Upper lobe of left lung (tissue), 6 donors: ENCODE measurements around the gene STAT5B. TPM values are rescaled to one million over a fixed set of nuclear protein-coding genes. Genes with fewer than 3 reads are reported as not detected.
A peak's percentile ranks its signal among the peaks of the same experiment; 100 is the strongest.

Experiments
- ATAC-seq, 2 donors: fragments of 200-7000 bp; cut with Tn5 transposase; one replicate each; pipeline ENCODE4 v1.9.1; 2022; ENCODE audit warnings: mild to moderate bottlenecking in 2 of 2, moderate library complexity in 2 of 2; ENCODE audit not compliant: low FRiP score in 2 of 2
- DNase-seq, 2 donors: peaks; one replicate each; pipeline ENCODE4 v3.0.0-alpha.2; 2019 to 2020
- H3K27ac ChIP-seq, 4 donors: fragments of 200-600 bp; sonication (generic); one replicate each; pipeline ENCODE4 v1.5.1; 2016 to 2019
- H3K27me3 ChIP-seq, 4 donors: fragments of 200-600 bp; sonication (generic); one replicate each; pipeline ENCODE4 v1.5.1; 2017 to 2019
- H3K36me3 ChIP-seq, 4 donors: fragments of 200-600 bp; sonication (generic); one replicate each; pipeline ENCODE4 v1.5.1; 2016 to 2019
- H3K4me1 ChIP-seq, 4 donors: fragments of 200-600 bp; sonication (generic); one replicate each; pipeline ENCODE4 v1.5.1; 2018 to 2019
- H3K4me3 ChIP-seq, 4 donors: fragments of 200-600 bp; sonication (generic); one replicate each; pipeline ENCODE4 v1.5.1; 2017 to 2019; ENCODE audit warnings: mild to moderate bottlenecking in 2 of 4, moderate library complexity in 1 of 4
- H3K9me3 ChIP-seq, 4 donors: fragments of 200-600 bp; sonication (generic); one replicate each; pipeline ENCODE4 v1.5.1; 2018 to 2019
- EP300 ChIP-seq, 4 donors: sonication (generic); formaldehyde crosslinking; IDR thresholded peaks; one replicate each; pipeline ENCODE4 v1.5.1; 2017; ENCODE audit warnings: antibody characterized with exemption in 4 of 4, control low read depth in 2 of 4
- POLR2A ChIP-seq, 4 donors: fragments of 450-650 bp; IDR thresholded peaks; one replicate each; pipeline ENCODE4 v1.5.1; 2016 to 2017; ENCODE audit warnings: antibody characterized with exemption in 4 of 4, mild to moderate bottlenecking in 2 of 4
- POLR2AphosphoS5 ChIP-seq, 2 donors: sonication (generic); formaldehyde crosslinking; IDR thresholded peaks; one replicate each; pipeline ENCODE4 v1.5.1; 2017; ENCODE audit warnings: antibody characterized with exemption in 2 of 2
- WGBS, 2 donors: methylation state at CpG; one replicate each; pipeline ENCODE4 v1.1.5; 2017 to 2018; 5-methylcytosine and 5-hydroxymethylcytosine counted together
- total RNA-seq, 6 donors: library from RNA; depleted of rRNA in 4 of 6; stranded (reverse); fragments of >200 nt in 4 of 6; gene quantifications; one replicate each; pipeline versions ENCODE4 v1.1.0 to v1.2.1, GENCODE V29; 2016 to 2021
- TF ChIP-seq, protein P1 (sequence below), 6 experiments: fragments of 450-650 bp in 4 of 6; fragments of 200-600 bp in 2 of 6; sonication (generic) in 2 of 6; IDR thresholded peaks; one replicate each; pipeline ENCODE4 v1.5.1; 2016 to 2019; ENCODE audit warnings: antibody characterized with exemption in 6 of 6
- donor health status: DM: no; HTN: no; CAD: no; lungs with moderate emphysema.
- donor health status: DM: no; HTN: yes; CAD: no; lungs with severe emphysema.

STAT5B gene
- total RNA-seq, 6 donors from 2014 or later, result 48.6 to 115 (median 66.3) TPM

DNA sequence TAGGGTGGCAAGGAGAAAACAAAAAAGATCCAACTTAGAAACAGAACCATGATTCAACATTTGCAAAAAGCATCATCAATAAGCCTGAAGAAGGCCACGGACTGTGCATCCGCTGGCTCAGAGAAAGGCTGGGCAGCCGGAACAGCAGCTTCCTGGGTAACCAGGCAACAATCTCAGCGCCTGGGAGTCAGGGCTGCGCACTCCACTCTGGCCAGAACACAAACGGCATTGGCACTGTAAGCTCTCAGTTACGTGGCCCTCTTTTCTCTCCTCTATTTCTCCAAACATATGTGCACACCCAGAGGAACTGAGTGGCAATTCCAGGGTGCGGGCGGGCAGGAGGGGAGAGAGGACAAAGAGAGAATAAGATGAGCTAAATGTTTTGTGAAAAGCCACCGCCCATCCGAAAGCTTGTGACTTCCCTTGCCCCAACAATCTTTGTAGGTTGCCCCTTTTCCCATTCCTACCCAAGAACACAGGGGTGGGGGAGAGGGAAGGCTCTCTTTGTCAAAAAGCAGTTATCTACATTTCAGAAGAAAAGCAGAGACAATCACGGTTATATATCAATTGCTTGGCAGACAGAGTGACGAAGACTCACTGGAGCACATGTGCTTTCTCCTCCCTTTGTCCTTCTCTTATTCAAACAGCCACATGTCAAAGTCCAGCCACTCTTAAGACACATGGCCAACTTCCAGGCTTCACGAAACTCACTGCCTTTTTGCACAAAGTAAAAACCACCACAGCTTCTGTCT is 75.3 kb downstream of the STAT5B start:
- peak in 1 of 2 donors; percentile 43 for ATAC-seq
- H3K36me3 ChIP-seq, result peaks cover 0 to 66% (median 35%) of the 10 kb centered on the region in 4 donors
- H3K9me3 ChIP-seq, result no peaks in the 10 kb centered on the region
- H3K4me1 ChIP-seq, result no peaks in the 10 kb centered on the region
- H3K27me3 ChIP-seq, result no peaks in the 10 kb centered on the region
- no peak overlapping the region for H3K4me3 ChIP-seq
- 73 to 76% methylated on average over 14 of the region's 14 CpGs for WGBS, 2 donors
- TF ChIP-seq POLR2AphosphoS5 (IDR thresholded peaks at IDR 0.05) (no peak), EP300 (IDR thresholded peaks at IDR 0.05) (no peak), POLR2A (IDR thresholded peaks at IDR 0.05) (no peak)
- TF ChIP-seq, protein P1, sequence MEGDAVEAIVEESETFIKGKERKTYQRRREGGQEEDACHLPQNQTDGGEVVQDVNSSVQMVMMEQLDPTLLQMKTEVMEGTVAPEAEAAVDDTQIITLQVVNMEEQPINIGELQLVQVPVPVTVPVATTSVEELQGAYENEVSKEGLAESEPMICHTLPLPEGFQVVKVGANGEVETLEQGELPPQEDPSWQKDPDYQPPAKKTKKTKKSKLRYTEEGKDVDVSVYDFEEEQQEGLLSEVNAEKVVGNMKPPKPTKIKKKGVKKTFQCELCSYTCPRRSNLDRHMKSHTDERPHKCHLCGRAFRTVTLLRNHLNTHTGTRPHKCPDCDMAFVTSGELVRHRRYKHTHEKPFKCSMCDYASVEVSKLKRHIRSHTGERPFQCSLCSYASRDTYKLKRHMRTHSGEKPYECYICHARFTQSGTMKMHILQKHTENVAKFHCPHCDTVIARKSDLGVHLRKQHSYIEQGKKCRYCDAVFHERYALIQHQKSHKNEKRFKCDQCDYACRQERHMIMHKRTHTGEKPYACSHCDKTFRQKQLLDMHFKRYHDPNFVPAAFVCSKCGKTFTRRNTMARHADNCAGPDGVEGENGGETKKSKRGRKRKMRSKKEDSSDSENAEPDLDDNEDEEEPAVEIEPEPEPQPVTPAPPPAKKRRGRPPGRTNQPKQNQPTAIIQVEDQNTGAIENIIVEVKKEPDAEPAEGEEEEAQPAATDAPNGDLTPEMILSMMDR (IDR thresholded peaks at IDR 0.05), result no peak
- DNase-seq, result no peak
- no peak overlapping the region for H3K27ac ChIP-seq

DNA sequence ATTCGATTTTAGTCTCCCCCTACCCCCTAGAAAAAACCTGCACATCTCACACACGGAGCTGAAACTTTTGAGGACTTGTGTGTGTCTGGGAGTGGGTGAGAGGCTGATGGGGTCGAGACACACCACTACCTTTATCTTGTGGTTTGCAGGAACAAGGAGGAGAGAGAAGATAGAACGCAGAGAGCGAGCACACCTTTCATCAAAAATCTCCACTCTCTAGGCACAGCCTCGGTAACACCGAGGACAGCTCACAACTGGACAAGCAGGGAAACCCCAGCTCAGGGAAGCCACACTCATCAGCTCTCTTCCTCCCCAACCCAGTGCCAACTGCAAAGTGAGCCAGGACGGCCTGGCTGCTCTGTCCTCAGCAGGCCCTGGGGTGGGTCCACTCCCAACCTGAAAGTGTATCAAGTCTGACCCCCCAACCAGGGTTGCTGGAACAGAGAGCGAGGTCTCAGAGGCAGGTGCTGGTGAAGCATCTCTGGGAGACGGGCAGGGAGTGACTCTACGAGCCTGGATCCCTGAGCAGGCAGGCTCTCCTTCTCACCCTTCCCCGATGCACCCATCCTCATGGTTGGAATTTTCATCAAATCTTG is 76.7 kb downstream of the STAT5B start:
- peaks cover 0 to 52% (median 30%) of the 10 kb centered on the region in 4 donors for H3K36me3 ChIP-seq
- WGBS, 2 donors, result 84 to 88% methylated on average over 12 of the region's 12 CpGs
- H3K9me3 ChIP-seq, result no peaks in the 10 kb centered on the region
- H3K27me3 ChIP-seq, result no peaks in the 10 kb centered on the region
- H3K4me3 ChIP-seq, result no peak overlapping the region
- peak overlapping the region in 1 of 4 donors; percentile 12 for H3K27ac ChIP-seq
- DNase-seq (no peak), ATAC-seq (no peak)
- H3K4me1 ChIP-seq, result peaks cover 4 to 5% (median 5%) of the 10 kb centered on the region in 4 donors
- TF ChIP-seq, protein P1 (IDR thresholded peaks at IDR 0.05), result no peak
- TF ChIP-seq POLR2AphosphoS5 (IDR thresholded peaks at IDR 0.05) (no peak), POLR2A (IDR thresholded peaks at IDR 0.05) (no peak), EP300 (IDR thresholded peaks at IDR 0.05) (no peak)

DNA sequence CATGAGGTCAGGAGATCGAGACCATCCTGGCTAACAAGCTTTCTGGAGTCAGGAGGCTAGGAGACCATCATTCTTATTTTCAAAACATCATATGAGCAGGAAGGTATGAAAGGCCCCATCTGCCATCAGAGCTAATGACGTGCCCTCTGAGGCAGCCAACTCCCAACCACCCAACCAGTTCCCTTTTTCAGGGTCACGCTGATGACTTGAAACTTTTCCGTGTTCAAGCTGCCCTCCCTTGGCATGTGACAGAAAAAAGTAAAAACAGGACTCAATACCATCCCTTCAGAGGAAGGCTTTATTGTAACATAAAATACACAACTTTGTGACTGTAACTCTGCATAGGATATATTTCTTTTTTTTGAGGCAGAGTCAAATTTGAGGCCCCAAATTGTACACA is 77.3 kb downstream of the STAT5B start:
- ATAC-seq (peak in 1 of 2 donors; percentile 52), DNase-seq (peak in 1 of 2 donors; percentile 56)
- H3K4me1 ChIP-seq, result peaks cover 6 to 8% (median 7%) of the 10 kb centered on the region in 4 donors
- no peaks in the 10 kb centered on the region for H3K9me3 ChIP-seq
- H3K4me3 ChIP-seq, result no peak overlapping the region
- peak overlapping the region in 2 of 4 donors; percentile 12 to 24 for H3K27ac ChIP-seq
- 61 to 79% methylated on average over 4 of the region's 4 CpGs for WGBS, 2 donors
- TF ChIP-seq EP300 (IDR thresholded peaks at IDR 0.05) (no peak), POLR2AphosphoS5 (IDR thresholded peaks at IDR 0.05) (no peak), POLR2A (IDR thresholded peaks at IDR 0.05) (no peak)
- TF ChIP-seq, protein P1 (IDR thresholded peaks at IDR 0.05), result no peak
- H3K27me3 ChIP-seq, result no peaks in the 10 kb centered on the region
- peaks cover 0 to 46% (median 26%) of the 10 kb centered on the region in 4 donors for H3K36me3 ChIP-seq

DNA sequence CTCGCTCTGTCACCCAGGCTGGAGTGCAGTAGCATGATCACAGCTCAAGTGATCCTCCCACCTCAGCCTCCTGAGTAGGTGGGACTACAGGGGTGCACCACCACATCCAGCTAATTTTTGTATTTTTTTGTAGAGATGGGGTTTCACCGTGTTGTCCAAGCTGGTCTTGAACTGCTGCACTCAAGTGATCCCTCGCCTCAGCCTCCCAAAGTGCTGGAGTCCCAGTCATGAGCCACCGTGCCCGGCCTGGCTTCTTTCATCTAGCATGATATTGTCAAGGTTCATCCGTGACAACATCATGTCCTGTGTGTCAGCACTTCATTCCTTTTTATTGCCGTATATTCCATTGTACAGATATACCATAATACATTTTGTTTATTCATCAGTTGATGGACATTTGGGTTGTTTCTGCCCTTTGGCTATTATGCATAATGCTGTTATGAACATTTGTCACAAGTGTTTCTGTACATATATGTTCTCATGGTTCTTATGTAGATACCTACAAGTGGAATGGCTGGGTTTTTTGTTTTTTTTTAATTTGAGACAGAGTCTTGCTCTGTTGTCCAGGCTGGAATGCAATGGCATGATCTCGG is 78.5 kb downstream of the STAT5B start:
- Histone ChIP-seq H3K27ac (no peak overlapping the region), H3K4me3 (no peak overlapping the region), H3K4me1 (peaks cover 16 to 20% (median 19%) of the 10 kb centered on the region in 4 donors), H3K9me3 (no peaks in the 10 kb centered on the region), H3K27me3 (no peaks in the 10 kb centered on the region), H3K36me3 (peaks cover 0 to 34% (median 18%) of the 10 kb centered on the region in 4 donors)
- WGBS, 2 donors, result 90 to 91% methylated on average over 8 of the region's 8 CpGs
- no peak for ATAC-seq
- no peak for DNase-seq
- TF ChIP-seq, protein P1 (IDR thresholded peaks at IDR 0.05), result no peak
- no peak for TF ChIP-seq EP300 (IDR thresholded peaks at IDR 0.05)
